22Rv1 (cell line): Measurements from ENCODE around the gene SCN3A.

ENCODE experiments used
- ZFX ChIP-seq: fragments of 450-650 bp; IDR thresholded peaks from 2 replicates; pipeline ENCODE4 v1.6.1; 2017; ENCODE audit warnings: antibody characterized with exemption, borderline replicate concordance
- TF ChIP-seq, protein P1 (sequence below): fragments of 450-650 bp; IDR thresholded peaks from 2 replicates; pipeline ENCODE4 v1.5.1; 2017; ENCODE audit warnings: mild to moderate bottlenecking

DNA sequence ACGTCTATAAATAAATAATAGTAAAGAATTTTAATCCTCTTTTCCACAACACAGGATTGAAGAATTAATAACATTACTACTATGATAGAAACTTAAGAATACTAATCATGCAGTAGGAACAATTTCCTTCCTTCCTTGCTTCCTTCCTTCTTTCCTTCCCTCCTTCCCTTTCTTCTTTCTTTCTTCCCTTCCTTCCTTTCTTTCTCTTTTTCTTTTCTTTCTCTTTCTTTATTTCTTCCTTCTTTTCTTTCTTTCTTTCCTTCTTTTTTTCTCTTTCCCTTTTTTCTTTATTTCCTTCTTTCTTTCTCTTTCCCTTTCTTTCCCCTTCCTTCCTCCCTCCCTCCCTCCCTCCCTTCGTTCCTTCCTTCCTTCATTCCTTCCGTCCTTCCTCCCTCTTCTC is 77.6 kb downstream of the SCN3A start:
- TF ChIP-seq, protein P1, sequence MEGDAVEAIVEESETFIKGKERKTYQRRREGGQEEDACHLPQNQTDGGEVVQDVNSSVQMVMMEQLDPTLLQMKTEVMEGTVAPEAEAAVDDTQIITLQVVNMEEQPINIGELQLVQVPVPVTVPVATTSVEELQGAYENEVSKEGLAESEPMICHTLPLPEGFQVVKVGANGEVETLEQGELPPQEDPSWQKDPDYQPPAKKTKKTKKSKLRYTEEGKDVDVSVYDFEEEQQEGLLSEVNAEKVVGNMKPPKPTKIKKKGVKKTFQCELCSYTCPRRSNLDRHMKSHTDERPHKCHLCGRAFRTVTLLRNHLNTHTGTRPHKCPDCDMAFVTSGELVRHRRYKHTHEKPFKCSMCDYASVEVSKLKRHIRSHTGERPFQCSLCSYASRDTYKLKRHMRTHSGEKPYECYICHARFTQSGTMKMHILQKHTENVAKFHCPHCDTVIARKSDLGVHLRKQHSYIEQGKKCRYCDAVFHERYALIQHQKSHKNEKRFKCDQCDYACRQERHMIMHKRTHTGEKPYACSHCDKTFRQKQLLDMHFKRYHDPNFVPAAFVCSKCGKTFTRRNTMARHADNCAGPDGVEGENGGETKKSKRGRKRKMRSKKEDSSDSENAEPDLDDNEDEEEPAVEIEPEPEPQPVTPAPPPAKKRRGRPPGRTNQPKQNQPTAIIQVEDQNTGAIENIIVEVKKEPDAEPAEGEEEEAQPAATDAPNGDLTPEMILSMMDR = no peak
- TF ChIP-seq ZFX = no peak
